Peyer's patch (tissue), 4 donors: ENCODE data around the gene CSNK1G3. TPM values are rescaled to one million over a fixed set of nuclear protein-coding genes. Genes with fewer than 3 reads are reported as not detected.

ENCODE experiments used
- DNase-seq, 3 donors: peaks; one replicate each; pipeline ENCODE4 v3.0.0-alpha.2; 2017 to 2019
- H3K27ac ChIP-seq, 4 donors: fragments of 200-600 bp; sonication (generic); one replicate each; pipeline ENCODE4 v1.5.1; 2016 to 2019
- H3K27me3 ChIP-seq, 2 donors: fragments of 200-600 bp; sonication (generic); one replicate each; pipeline ENCODE4 v1.5.1; 2019
- H3K36me3 ChIP-seq, 3 donors: fragments of 200-600 bp; sonication (generic); one replicate each; pipeline ENCODE4 v1.5.1; 2016 to 2019
- H3K4me1 ChIP-seq, 4 donors: fragments of 200-600 bp; sonication (generic); one replicate each; pipeline ENCODE4 v1.5.1; 2016 to 2019
- H3K4me3 ChIP-seq, 4 donors: fragments of 200-600 bp; sonication (generic); 1 replicate in 3 of 4; 2 replicates in 1 of 4; pipeline ENCODE4 v1.5.1; 2016 to 2019; ENCODE audit warnings: mild to moderate bottlenecking in 1 of 4
- H3K9me3 ChIP-seq, 4 donors: fragments of 200-600 bp; sonication (generic); one replicate each; pipeline ENCODE4 v1.5.1; 2016 to 2019; ENCODE audit warnings: mild to moderate bottlenecking in 1 of 4
- CTCF ChIP-seq, 6 experiments: fragments of 450-650 bp in 4 of 6; fragments of 200-600 bp in 2 of 6; sonication (generic) in 1 of 6; IDR thresholded peaks; one replicate each; pipeline ENCODE4 v1.5.1; 2017 to 2019; ENCODE audit warnings: antibody characterized with exemption in 6 of 6, mild to moderate bottlenecking in 3 of 6, moderate library complexity in 1 of 6
- POLR2A ChIP-seq, 2 donors: fragments of 450-650 bp; IDR thresholded peaks; one replicate each; pipeline ENCODE4 v1.5.1; 2017; ENCODE audit warnings: antibody characterized with exemption in 2 of 2, mild to moderate bottlenecking in 2 of 2, moderate library complexity in 2 of 2
- total RNA-seq, 4 donors: library from RNA; depleted of rRNA; stranded (reverse); fragments of >200 nt; gene quantifications; one replicate each; pipeline ENCODE4 v1.1.0, GENCODE V29; 2016

CSNK1G3 gene
- total RNA-seq, 4 donors from 2014 or later, result 30.4 to 66.8 (median 53.0) TPM

DNA sequence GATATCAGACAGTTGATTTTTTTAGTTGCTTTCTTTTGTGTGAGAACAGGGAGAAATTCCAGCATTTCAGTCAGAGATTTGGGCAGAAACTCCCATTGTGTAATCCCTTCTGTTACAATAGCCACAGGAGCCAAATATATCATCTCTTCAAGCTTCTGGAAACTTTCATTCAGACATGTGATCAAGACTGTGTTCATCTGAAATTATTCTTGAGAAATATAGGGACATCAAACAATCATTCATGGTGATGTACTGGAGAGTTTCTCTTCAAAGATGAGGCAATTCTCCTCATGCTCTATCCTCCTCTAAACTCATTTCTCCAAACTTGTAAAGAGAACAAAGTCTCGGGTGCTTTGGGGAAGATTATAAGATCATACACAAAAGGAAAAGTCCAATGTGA lies 35.2 kb upstream of the CSNK1G3 start:
- Histone ChIP-seq H3K4me3 (no peak overlapping the region), H3K36me3 (no peaks in the 10 kb centered on the region), H3K27me3 (no peaks in the 10 kb centered on the region), H3K9me3 (no peaks in the 10 kb centered on the region), H3K4me1 (no peaks in the 10 kb centered on the region), H3K27ac (no peak overlapping the region)
- TF ChIP-seq POLR2A (IDR thresholded peaks at IDR 0.05), result no peak
- TF ChIP-seq CTCF (IDR thresholded peaks at IDR 0.05), result no peak
- DNase-seq, result no peak

- Histone ChIP-seq H3K36me3 (no peaks in the 10 kb centered on the region), H3K9me3 (no peaks in the 10 kb centered on the region), H3K27ac (no peak overlapping the region), H3K4me3 (no peak overlapping the region), H3K27me3 (no peaks in the 10 kb centered on the region), H3K4me1 (no peaks in the 10 kb centered on the region)
- no peak for TF ChIP-seq CTCF (IDR thresholded peaks at IDR 0.05)
- TF ChIP-seq POLR2A (IDR thresholded peaks at IDR 0.05), result no peak
- DNase-seq, result no peak
Measured at GRCh38 chr5:123478546-123478945, 33.4 kb upstream of the CSNK1G3 start.

- no peak for TF ChIP-seq POLR2A (IDR thresholded peaks at IDR 0.05)
- TF ChIP-seq CTCF (IDR thresholded peaks at IDR 0.05), result no peak
- no peak for DNase-seq
- Histone ChIP-seq H3K4me1 (no peaks in the 10 kb centered on the region), H3K9me3 (no peaks in the 10 kb centered on the region), H3K27me3 (no peaks in the 10 kb centered on the region), H3K4me3 (no peak overlapping the region), H3K36me3 (no peaks in the 10 kb centered on the region), H3K27ac (no peak overlapping the region)
Measured at GRCh38 chr5:123482258-123482657, 29.7 kb upstream of the CSNK1G3 start.

GRCh38 chr5:123483446-123484077 lies 28.4 kb upstream of the CSNK1G3 start:
- Histone ChIP-seq H3K4me1 (no peaks in the 10 kb centered on the region), H3K27me3 (no peaks in the 10 kb centered on the region), H3K4me3 (no peak overlapping the region), H3K9me3 (no peaks in the 10 kb centered on the region), H3K36me3 (no peaks in the 10 kb centered on the region), H3K27ac (no peak overlapping the region)
- TF ChIP-seq CTCF (IDR thresholded peaks at IDR 0.05) (no peak), POLR2A (IDR thresholded peaks at IDR 0.05) (no peak)
- DNase-seq, result no peak

DNA sequence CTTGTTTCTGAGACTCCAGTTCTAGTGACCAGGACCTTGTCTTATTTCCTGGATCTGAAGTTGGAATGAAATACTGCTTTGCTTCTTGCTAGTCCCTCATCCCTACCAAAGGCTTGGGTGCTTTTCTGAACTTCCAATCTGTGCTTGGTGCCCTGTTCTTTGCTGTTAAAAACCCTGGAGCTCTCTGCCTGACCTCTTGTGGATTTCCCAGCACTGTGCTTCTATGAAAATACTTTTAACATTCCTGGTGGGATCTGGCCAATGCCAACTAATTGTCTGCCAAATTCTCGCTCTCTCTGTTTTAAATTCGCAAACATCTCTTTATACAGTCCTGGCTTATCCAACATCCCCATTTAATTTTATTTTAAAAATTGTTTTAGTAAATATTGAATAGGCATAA lies 26.7 kb upstream of the CSNK1G3 start:
- Histone ChIP-seq H3K4me3 (no peak overlapping the region), H3K27me3 (no peaks in the 10 kb centered on the region), H3K9me3 (no peaks in the 10 kb centered on the region), H3K27ac (no peak overlapping the region), H3K4me1 (no peaks in the 10 kb centered on the region), H3K36me3 (no peaks in the 10 kb centered on the region)
- no peak for TF ChIP-seq POLR2A (IDR thresholded peaks at IDR 0.05)
- TF ChIP-seq CTCF (IDR thresholded peaks at IDR 0.05), result no peak
- no peak for DNase-seq
